ENCODE results near the gene DNAAF8. TPM values are rescaled to one million over a fixed set of nuclear protein-coding genes. Genes with fewer than 3 reads are reported as not detected.
"Not testable (repeated sequence)": the region's sequence is repeated elsewhere in the genome, so short reads cannot be mapped to it uniquely, and the experiment has no call there.

Gene DNAAF8
- total and polyA plus RNA-seq, 2 of the 4 experiments (the other 2 are of a cell fraction): 0.54 to 1.7 TPM

- POLR2A ChIA-PET (ENCODE audit: unreplicated experiment): no interaction called here
- Histone ChIP-seq H2AK5ac (ENCODE audit: low read depth, low read length) (no peak overlapping the region), H3K9ac (ENCODE audit: low read depth, low read length) (no peak overlapping the region), H3K4me2 (ENCODE audit: low read depth, low read length) (no peak overlapping the region), H3K56ac (ENCODE audit: extremely low read depth, insufficient read depth, low read length) (no peak overlapping the region), H3K36me3 (ENCODE audit: control insufficient read depth, insufficient read depth, low read length) (no peaks in the 10 kb centered on the region), H4K91ac (ENCODE audit: insufficient read depth, low read depth, low read length) (no peak overlapping the region), H2BK120ac (ENCODE audit: low read depth, low read length) (no peak overlapping the region), H2AFZ (replicated peaks; ENCODE audit: low read length, poor library complexity) (no peak overlapping the region), H4K5ac (ENCODE audit: low read depth, low read length) (no peak overlapping the region), H3K18ac (ENCODE audit: low read depth, low read length) (no peak overlapping the region), H2BK5ac (ENCODE audit: low read depth, low read length, poor library complexity, severe bottlenecking) (no peak overlapping the region), H3K4me3 (ENCODE audit: insufficient read depth, low read depth, low read length) (no peak overlapping the region), H3K14ac (replicated peaks; ENCODE audit: low read depth, low read length) (no peak overlapping the region), H3K27me3 (ENCODE audit: control insufficient read depth, insufficient read depth, low read length) (no peaks in the 10 kb centered on the region), H2AK9ac (replicated peaks; ENCODE audit: low read depth, low read length, poor library complexity) (no peak overlapping the region), H3K27ac (ENCODE audit: insufficient read depth, low read length) (no peak overlapping the region), H3K4ac (ENCODE audit: low read depth, low read length) (no peak overlapping the region), H3K4me1 (ENCODE audit: control insufficient read depth, insufficient read depth, low read length) (peaks cover 4% of the 10 kb centered on the region), H3K9me1 (ENCODE audit: insufficient read depth, low read length) (no peaks in the 10 kb centered on the region; the same call in 1 of the 2 replicates), H3K79me1 (ENCODE audit: low read depth in 1 of 2, low read length in 2 of 2) (peaks cover 6 to 12% of the 10 kb centered on the region in 2 experiments; a peak in 3 of 4 replicates), H4K8ac (ENCODE audit: low read depth in 2 of 2, low read length in 2 of 2) (no peak overlapping the region), H2BK20ac (ENCODE audit: low read depth, low read length) (no peak overlapping the region), H3K23ac (ENCODE audit: low read depth, low read length) (no peak overlapping the region), H2BK15ac (ENCODE audit: low read depth, low read length) (no peak overlapping the region), H3K9me3 (ENCODE audit: control insufficient read depth, insufficient read depth, low read length) (no peaks in the 10 kb centered on the region), H4K20me1 (ENCODE audit: insufficient read depth, low read length) (peaks cover 3% of the 10 kb centered on the region; the same call in 1 of the 2 replicates)
- no peak for TF ChIP-seq CHD1 (IDR thresholded peaks at IDR 0.05; ENCODE audit: low read depth, low read length)
- 81% methylated on average over 4 of the region's 15 CpGs; no CpG with 5 or more reads in 1 of the 2 experiments for WGBS, 2 experiments (ENCODE audit: extremely low coverage in 2 of 2, insufficient read length in 1 of 2)
- in situ Hi-C loops (cut with MboI; ENCODE audit: low sequenced_read_pairs) (no loop called here), dilution Hi-C loops (cut with HindIII; ENCODE audit: low sequenced_read_pairs, unreplicated experiment) (no loop called here), intact Hi-C loops (cut with micrococcal nuclease) (no loop called here)
- no peak for DNase-seq
- no TSS peak for BruUV-seq (replicated peaks)
- CTCF ChIA-PET: interaction anchor here (0.6 kb wide), 1 partner anchor 13 kb away, joined by 3 read pairs; no protein-coding TSS in a partner anchor
- no peak for ATAC-seq (ENCODE audit: low read depth)
Observed at GRCh38 chr16:4737545-4737944, 3.2 kb downstream of the DNAAF8 start.

GRCh38 chr16:4738370-4738769, 4.0 kb downstream of the DNAAF8 start:
- H3K4me1 ChIP-seq (ENCODE audit: control insufficient read depth, insufficient read depth, low read length); H4K91ac ChIP-seq (ENCODE audit: insufficient read depth, low read depth, low read length); intact Hi-C loops (cut with micrococcal nuclease); in situ Hi-C loops (cut with MboI; ENCODE audit: low sequenced_read_pairs); H3K9me3 ChIP-seq (ENCODE audit: control insufficient read depth, insufficient read depth, low read length); H3K9me1 ChIP-seq (ENCODE audit: insufficient read depth, low read length); BruUV-seq (replicated peaks); H2AFZ ChIP-seq (replicated peaks; ENCODE audit: low read length, poor library complexity); H3K79me1 ChIP-seq (ENCODE audit: low read depth in 1 of 2, low read length in 2 of 2); H3K23ac ChIP-seq (ENCODE audit: low read depth, low read length); CTCF ChIA-PET; POLR2A ChIA-PET (ENCODE audit: unreplicated experiment); H3K4me3 ChIP-seq (ENCODE audit: insufficient read depth, low read depth, low read length); H3K9ac ChIP-seq (ENCODE audit: low read depth, low read length); H2BK120ac ChIP-seq (ENCODE audit: low read depth, low read length); H2AK5ac ChIP-seq (ENCODE audit: low read depth, low read length); ATAC-seq (ENCODE audit: low read depth); H4K20me1 ChIP-seq (ENCODE audit: insufficient read depth, low read length); H2BK20ac ChIP-seq (ENCODE audit: low read depth, low read length); DNase-seq; H2BK5ac ChIP-seq (ENCODE audit: low read depth, low read length, poor library complexity, severe bottlenecking); H3K18ac ChIP-seq (ENCODE audit: low read depth, low read length); H3K56ac ChIP-seq (ENCODE audit: extremely low read depth, insufficient read depth, low read length); H4K5ac ChIP-seq (ENCODE audit: low read depth, low read length); H2AK9ac ChIP-seq (replicated peaks; ENCODE audit: low read depth, low read length, poor library complexity); H4K8ac ChIP-seq (ENCODE audit: low read depth in 2 of 2, low read length in 2 of 2); H3K14ac ChIP-seq (replicated peaks; ENCODE audit: low read depth, low read length); H3K27me3 ChIP-seq (ENCODE audit: control insufficient read depth, insufficient read depth, low read length); dilution Hi-C loops (cut with HindIII; ENCODE audit: low sequenced_read_pairs, unreplicated experiment); H3K4me2 ChIP-seq (ENCODE audit: low read depth, low read length); H2BK15ac ChIP-seq (ENCODE audit: low read depth, low read length); H3K4ac ChIP-seq (ENCODE audit: low read depth, low read length); H3K27ac ChIP-seq (ENCODE audit: insufficient read depth, low read length); H3K36me3 ChIP-seq (ENCODE audit: control insufficient read depth, insufficient read depth, low read length): not testable (repeated sequence)
- WGBS, 2 experiments (ENCODE audit: extremely low coverage in 2 of 2, insufficient read length in 1 of 2): 100% methylated on average over 2 of the region's 5 CpGs; no CpG with 5 or more reads in 1 of the 2 experiments

Measured in IMR-90 (cell line).